ENCODE results near the gene FUT8. TPM values are rescaled to one million over a fixed set of nuclear protein-coding genes. Genes with fewer than 3 reads are reported as not detected.

FUT8 gene
- total RNA-seq, 1 donor from 2014 or later, result 131 TPM

DNA sequence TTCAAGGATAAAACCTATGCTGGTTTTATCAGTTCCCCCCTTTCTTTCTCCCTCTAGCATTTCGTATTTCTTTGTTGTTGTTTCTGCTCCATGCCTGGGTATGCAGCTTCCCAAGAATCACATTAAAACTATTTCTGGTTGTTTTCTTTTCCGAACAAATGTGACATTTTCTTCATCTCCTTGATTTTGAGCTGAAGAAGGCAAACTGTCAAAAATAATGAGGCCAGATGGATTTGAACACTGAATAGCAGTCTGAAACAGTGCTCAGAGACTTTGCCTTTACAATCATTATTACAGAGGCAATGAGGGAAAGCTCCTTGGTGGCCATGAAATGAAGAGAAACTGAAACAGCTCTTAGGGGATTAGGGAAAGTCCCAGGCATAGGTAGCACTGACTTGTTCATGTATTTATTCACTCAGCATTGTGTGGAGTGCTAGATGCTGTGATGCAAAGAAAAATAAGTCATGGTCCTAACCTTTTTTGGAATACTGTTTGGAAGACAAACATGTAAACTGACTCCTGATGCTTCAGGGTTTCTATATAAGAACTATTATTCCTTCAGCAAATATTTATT, 319.5 kb downstream of the FUT8 start:
- no peak for DNase-seq (ENCODE audit: low spot score)
- H3K27ac ChIP-seq, result peak overlapping the region; percentile 62
- H3K9me3 Mint-ChIP-seq, result peaks cover 5% of the 10 kb centered on the region
- H3K27me3 ChIP-seq, result no peaks in the 10 kb centered on the region
- no peaks in the 10 kb centered on the region for H4K20me1 ChIP-seq (ENCODE audit: low read depth)
- H3K36me3 Mint-ChIP-seq, result peaks cover 9% of the 10 kb centered on the region
- TF ChIP-seq EZH2phosphoT487 (IDR thresholded peaks at IDR 0.05) (no peak), EZH2 (IDR thresholded peaks at IDR 0.05) (no peak), CTCF (IDR thresholded peaks at IDR 0.05) (no peak)
- H3K4me2 ChIP-seq, result peak overlapping the region; percentile 8
- no peaks in the 10 kb centered on the region for H3K36me3 ChIP-seq
- peaks cover 11% of the 10 kb centered on the region for H3K4me1 ChIP-seq
- H3K27me3 Mint-ChIP-seq (ENCODE audit: insufficient read depth, low read depth), result no peaks in the 10 kb centered on the region
- no peak overlapping the region for H3K4me3 ChIP-seq
- H3K4me1 Mint-ChIP-seq, result no peaks in the 10 kb centered on the region
- no peak overlapping the region for H3K27ac Mint-ChIP-seq
- no peaks in the 10 kb centered on the region for H3K79me2 ChIP-seq (ENCODE audit: low read depth)
- H3K4me3 Mint-ChIP-seq, result no peak overlapping the region
- no peaks in the 10 kb centered on the region for H3K9me3 ChIP-seq (ENCODE audit: low read depth)
- H2AFZ ChIP-seq (replicated peaks), result no peak overlapping the region
- peaks cover 7% of the 10 kb centered on the region for H3F3A ChIP-seq (ENCODE audit: low read depth)
- H3K9ac ChIP-seq, result no peak overlapping the region

- Histone ChIP-seq H3K9ac (no peak overlapping the region), H3K27ac (peak overlapping the region; percentile 78), H3K36me3 (no peaks in the 10 kb centered on the region), H3K4me1 (peaks cover 18% of the 10 kb centered on the region), H3F3A (ENCODE audit: low read depth) (peaks cover 1% of the 10 kb centered on the region), H3K4me2 (peak overlapping the region; percentile 32), H3K79me2 (ENCODE audit: low read depth) (no peaks in the 10 kb centered on the region), H4K20me1 (ENCODE audit: low read depth) (no peaks in the 10 kb centered on the region), H3K4me3 (no peak overlapping the region), H3K9me3 (ENCODE audit: low read depth) (no peaks in the 10 kb centered on the region), H2AFZ (replicated peaks) (no peak overlapping the region), H3K27me3 (no peaks in the 10 kb centered on the region)
- Mint-ChIP-seq H3K36me3 (peaks cover 3% of the 10 kb centered on the region), H3K9me3 (no peaks in the 10 kb centered on the region), H3K4me3 (no peak overlapping the region), H3K27ac (no peak overlapping the region), H3K27me3 (ENCODE audit: insufficient read depth, low read depth) (no peaks in the 10 kb centered on the region), H3K4me1 (no peaks in the 10 kb centered on the region)
- no peak for TF ChIP-seq EZH2phosphoT487 (IDR thresholded peaks at IDR 0.05)
- no peak for TF ChIP-seq EZH2 (IDR thresholded peaks at IDR 0.05)
- no peak for TF ChIP-seq CTCF (IDR thresholded peaks at IDR 0.05)
- no peak for DNase-seq (ENCODE audit: low spot score)
Measured at GRCh38 chr14:65738339-65738738, 325.8 kb downstream of the FUT8 start.

GRCh38 chr14:65745396-65746190, 333.1 kb downstream of the FUT8 start:
- no peaks in the 10 kb centered on the region for H3K9me3 Mint-ChIP-seq
- peaks cover 27% of the 10 kb centered on the region for H3F3A ChIP-seq (ENCODE audit: low read depth)
- peak overlapping the region; percentile 86 for H3K27ac ChIP-seq
- no peak overlapping the region for H3K9ac ChIP-seq
- no peak overlapping the region for H2AFZ ChIP-seq (replicated peaks)
- peak overlapping the region; percentile 18 for H3K27ac Mint-ChIP-seq
- H3K36me3 Mint-ChIP-seq, result no peaks in the 10 kb centered on the region
- H3K9me3 ChIP-seq (ENCODE audit: low read depth), result peaks cover 5% of the 10 kb centered on the region
- H3K27me3 Mint-ChIP-seq (ENCODE audit: insufficient read depth, low read depth), result no peaks in the 10 kb centered on the region
- H3K27me3 ChIP-seq, result no peaks in the 10 kb centered on the region
- no peaks in the 10 kb centered on the region for H4K20me1 ChIP-seq (ENCODE audit: low read depth)
- peak; percentile 84 for DNase-seq (ENCODE audit: low spot score)
- H3K4me1 Mint-ChIP-seq, result no peaks in the 10 kb centered on the region
- peak overlapping the region; percentile 0 for H3K4me3 ChIP-seq
- H3K4me2 ChIP-seq, result peak overlapping the region; percentile 48
- peaks cover 40% of the 10 kb centered on the region for H3K4me1 ChIP-seq
- no peak overlapping the region for H3K4me3 Mint-ChIP-seq
- H3K36me3 ChIP-seq, result no peaks in the 10 kb centered on the region
- TF ChIP-seq CTCF (IDR thresholded peaks at IDR 0.05), result no peak
- no peak for TF ChIP-seq EZH2 (IDR thresholded peaks at IDR 0.05)
- no peak for TF ChIP-seq EZH2phosphoT487 (IDR thresholded peaks at IDR 0.05)
- no peaks in the 10 kb centered on the region for H3K79me2 ChIP-seq (ENCODE audit: low read depth)

Data from neural progenitor cell (in vitro differentiated cells).